Osteocyte (in vitro differentiated cells): Measurements from ENCODE around the gene MYO16. TPM values are rescaled to one million over a fixed set of nuclear protein-coding genes. Genes with fewer than 3 reads are reported as not detected.

Experiments
- DNase-seq: peaks from one replicate; pipeline ENCODE4 v3.0.0; 2021; ENCODE audit warnings: mixed read lengths; ENCODE audit not compliant: unreplicated experiment; ENCODE audit errors: extremely low spot score
- H3K27ac Mint-ChIP-seq: one replicate; pipeline ENCODE4 v1.8.0; 2021; ENCODE audit warnings: mild to moderate bottlenecking, mixed read lengths; ENCODE audit not compliant: unreplicated experiment
- H3K27me3 Mint-ChIP-seq: one replicate; pipeline ENCODE4 v1.8.0; 2021; ENCODE audit warnings: mixed read lengths; ENCODE audit not compliant: unreplicated experiment
- H3K36me3 Mint-ChIP-seq: one replicate; pipeline ENCODE4 v1.8.0; 2021; ENCODE audit warnings: mixed read lengths; ENCODE audit not compliant: unreplicated experiment
- H3K4me1 Mint-ChIP-seq: one replicate; pipeline ENCODE4 v1.8.0; 2021; ENCODE audit warnings: mixed read lengths; ENCODE audit not compliant: unreplicated experiment
- H3K4me3 Mint-ChIP-seq: one replicate; pipeline ENCODE4 v1.8.0; 2021; ENCODE audit warnings: mild to moderate bottlenecking, moderate library complexity, mixed read lengths; ENCODE audit not compliant: unreplicated experiment
- H3K9me3 Mint-ChIP-seq: one replicate; pipeline ENCODE4 v1.8.0; 2021; ENCODE audit warnings: mixed read lengths; ENCODE audit not compliant: unreplicated experiment
- CTCF ChIP-seq: fragments of 200-600 bp; sonication (generic); IDR thresholded peaks from 2 replicates; pipeline ENCODE4 v1.5.0; 2021; ENCODE audit warnings: antibody characterized with exemption, mild to moderate bottlenecking, moderate library complexity
- total RNA-seq: library from RNA; stranded (reverse); gene quantifications from 2 replicates; pipeline ENCODE4 v1.2.1, GENCODE V29; 2021

Gene MYO16
- total RNA-seq, 1 donor from 2014 or later, result 0.13 TPM

DNA sequence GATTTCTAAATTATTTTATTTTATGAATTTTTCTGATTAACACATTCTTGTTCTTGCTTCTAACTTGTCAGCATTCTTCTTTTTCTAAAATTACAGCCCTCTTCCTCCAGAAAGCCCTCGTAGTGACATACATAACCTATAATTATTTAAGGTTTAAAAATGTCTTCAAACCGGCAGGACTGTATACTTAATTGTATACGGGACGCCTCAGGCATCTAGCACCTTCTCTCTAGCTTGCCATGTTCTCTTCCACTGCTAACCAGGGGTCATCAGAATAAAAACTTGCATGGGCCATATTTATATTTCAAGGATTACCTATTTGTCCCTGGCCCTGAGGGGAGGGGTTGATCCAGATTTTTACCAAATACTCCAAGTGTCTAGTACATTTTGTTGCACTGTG lies 380.3 kb downstream of the MYO16 start:
- Mint-ChIP-seq H3K27me3 (no peaks in the 10 kb centered on the region), H3K4me3 (no peak overlapping the region), H3K4me1 (peaks cover 32% of the 10 kb centered on the region), H3K9me3 (peaks cover 3% of the 10 kb centered on the region), H3K27ac (no peak overlapping the region), H3K36me3 (no peaks in the 10 kb centered on the region)
- no peak for DNase-seq
- no peak for TF ChIP-seq CTCF

GRCh38 chr13:109010912-109011311 lies 381.5 kb downstream of the MYO16 start:
- no peaks in the 10 kb centered on the region for H3K27me3 Mint-ChIP-seq
- H3K9me3 Mint-ChIP-seq, result peaks cover 10% of the 10 kb centered on the region
- no peak for DNase-seq
- no peaks in the 10 kb centered on the region for H3K36me3 Mint-ChIP-seq
- H3K27ac Mint-ChIP-seq, result no peak overlapping the region
- peaks cover 22% of the 10 kb centered on the region for H3K4me1 Mint-ChIP-seq
- no peak for TF ChIP-seq CTCF
- no peak overlapping the region for H3K4me3 Mint-ChIP-seq

DNA sequence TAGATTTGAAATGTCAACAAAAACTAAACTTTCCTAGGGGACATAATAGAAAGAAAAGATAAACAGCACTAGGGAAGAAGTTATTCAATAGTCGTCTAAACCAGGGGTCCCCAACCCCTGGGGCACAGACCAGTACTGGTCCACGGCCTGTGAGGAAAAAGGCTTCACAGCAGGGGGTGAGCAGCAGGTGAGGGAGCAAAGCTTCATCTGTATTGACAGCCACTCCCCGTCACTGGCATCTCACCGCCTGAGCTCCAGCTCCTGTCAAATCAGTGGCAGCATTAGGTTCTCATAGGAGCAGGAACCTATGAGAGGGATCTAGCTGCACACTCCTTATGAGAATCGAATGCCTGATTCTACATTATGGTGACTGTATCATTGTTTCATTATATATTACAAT lies 382.7 kb downstream of the MYO16 start:
- peaks cover 15% of the 10 kb centered on the region for H3K4me1 Mint-ChIP-seq
- TF ChIP-seq CTCF, result no peak
- peaks cover under 1% of the 10 kb centered on the region for H3K36me3 Mint-ChIP-seq
- no peak overlapping the region for H3K4me3 Mint-ChIP-seq
- H3K9me3 Mint-ChIP-seq, result peaks cover 13% of the 10 kb centered on the region
- no peak overlapping the region for H3K27ac Mint-ChIP-seq
- DNase-seq, result no peak
- H3K27me3 Mint-ChIP-seq, result no peaks in the 10 kb centered on the region

DNA sequence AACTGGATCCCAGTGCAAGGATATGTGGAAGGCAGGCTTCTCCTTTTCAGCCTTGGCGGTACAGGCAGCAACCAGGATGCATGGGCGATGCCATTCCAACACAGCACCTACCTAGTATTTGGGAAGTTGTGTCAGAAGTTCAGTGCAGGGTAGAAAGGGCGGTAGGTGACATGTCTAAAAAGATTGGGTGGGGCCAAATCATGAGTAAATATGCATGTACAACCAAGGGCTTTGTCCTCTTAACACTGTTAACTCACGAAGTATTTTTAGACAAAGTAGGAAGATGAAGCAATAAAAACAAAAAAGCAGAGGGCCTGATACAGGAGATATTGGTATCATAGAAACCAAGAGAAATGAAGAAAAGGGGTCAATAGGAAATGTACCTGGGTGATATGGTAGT lies 392.1 kb downstream of the MYO16 start:
- TF ChIP-seq CTCF, result no peak
- peaks cover 2% of the 10 kb centered on the region for H3K36me3 Mint-ChIP-seq
- H3K27me3 Mint-ChIP-seq, result no peaks in the 10 kb centered on the region
- H3K4me3 Mint-ChIP-seq, result no peak overlapping the region
- H3K9me3 Mint-ChIP-seq, result no peaks in the 10 kb centered on the region
- no peaks in the 10 kb centered on the region for H3K4me1 Mint-ChIP-seq
- no peak for DNase-seq
- no peak overlapping the region for H3K27ac Mint-ChIP-seq

GRCh38 chr13:109024611-109025010 lies 395.2 kb downstream of the MYO16 start:
- Mint-ChIP-seq H3K4me3 (no peak overlapping the region), H3K27me3 (no peaks in the 10 kb centered on the region), H3K9me3 (no peaks in the 10 kb centered on the region), H3K27ac (no peak overlapping the region), H3K4me1 (no peaks in the 10 kb centered on the region), H3K36me3 (no peaks in the 10 kb centered on the region)
- no peak for TF ChIP-seq CTCF
- DNase-seq, result no peak
